Mammary epithelial cell (primary cell): Measurements from ENCODE around the gene PDE1C.

Experiments
- EZH2 ChIP-seq: IDR thresholded peaks from 2 replicates; pipeline ENCODE4 v1.6.1; 2012; ENCODE audit warnings: low read length, inconsistent platforms, borderline replicate concordance
- TF ChIP-seq, protein P1 (sequence below), 2 donors: IDR thresholded peaks in 1 of 2; conservative IDR thresholded peaks in 1 of 2; 2 replicates each; pipeline ENCODE4 v1.5.1; 2011 to 2012; ENCODE audit warnings: inconsistent platforms in 2 of 2, low read length in 2 of 2, mild to moderate bottlenecking in 2 of 2, control low read depth in 1 of 2, low read depth in 1 of 2; ENCODE audit not compliant: insufficient read depth in 1 of 2; ENCODE audit errors: extremely low read depth in 1 of 2

DNA sequence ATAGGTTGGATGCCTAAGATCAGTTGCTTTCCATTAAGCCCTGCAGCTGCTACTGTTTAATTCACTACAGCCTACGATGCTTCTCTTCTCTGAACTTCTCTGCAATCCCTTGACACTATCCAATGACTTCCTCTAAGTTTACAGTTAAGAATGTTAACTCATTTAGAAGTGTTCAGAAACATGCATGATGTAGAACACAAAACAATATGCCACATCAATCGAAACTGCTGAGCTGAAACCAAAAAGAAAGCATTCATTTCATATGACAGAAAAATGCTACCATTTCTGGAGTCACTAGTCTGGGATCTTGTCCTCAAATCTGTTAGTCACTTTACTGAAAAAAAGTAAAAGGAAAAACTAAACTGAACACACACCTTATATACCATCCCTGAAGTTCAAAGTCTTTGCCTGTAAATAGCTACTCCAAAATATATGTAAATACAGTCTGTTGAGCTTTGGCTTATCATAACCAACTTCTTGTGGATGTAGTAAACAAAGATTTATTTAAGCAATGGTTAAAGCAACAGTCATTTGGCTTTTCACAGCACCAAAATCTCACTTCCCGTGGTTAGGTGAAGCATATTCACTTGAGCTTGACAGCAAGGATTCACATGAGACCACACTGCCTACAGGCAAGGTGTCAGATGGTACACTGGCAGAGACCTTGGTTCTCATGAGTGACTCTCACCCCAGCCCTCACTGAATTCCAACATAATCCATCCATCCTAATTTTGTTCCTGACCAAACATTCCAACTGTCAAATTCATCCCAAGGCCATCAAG, 196.2 kb downstream of the PDE1C start:
- TF ChIP-seq, protein P1, sequence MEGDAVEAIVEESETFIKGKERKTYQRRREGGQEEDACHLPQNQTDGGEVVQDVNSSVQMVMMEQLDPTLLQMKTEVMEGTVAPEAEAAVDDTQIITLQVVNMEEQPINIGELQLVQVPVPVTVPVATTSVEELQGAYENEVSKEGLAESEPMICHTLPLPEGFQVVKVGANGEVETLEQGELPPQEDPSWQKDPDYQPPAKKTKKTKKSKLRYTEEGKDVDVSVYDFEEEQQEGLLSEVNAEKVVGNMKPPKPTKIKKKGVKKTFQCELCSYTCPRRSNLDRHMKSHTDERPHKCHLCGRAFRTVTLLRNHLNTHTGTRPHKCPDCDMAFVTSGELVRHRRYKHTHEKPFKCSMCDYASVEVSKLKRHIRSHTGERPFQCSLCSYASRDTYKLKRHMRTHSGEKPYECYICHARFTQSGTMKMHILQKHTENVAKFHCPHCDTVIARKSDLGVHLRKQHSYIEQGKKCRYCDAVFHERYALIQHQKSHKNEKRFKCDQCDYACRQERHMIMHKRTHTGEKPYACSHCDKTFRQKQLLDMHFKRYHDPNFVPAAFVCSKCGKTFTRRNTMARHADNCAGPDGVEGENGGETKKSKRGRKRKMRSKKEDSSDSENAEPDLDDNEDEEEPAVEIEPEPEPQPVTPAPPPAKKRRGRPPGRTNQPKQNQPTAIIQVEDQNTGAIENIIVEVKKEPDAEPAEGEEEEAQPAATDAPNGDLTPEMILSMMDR (conservative IDR thresholded peaks at IDR 0.05 in 1 of 2, IDR thresholded peaks at IDR 0.05 in 1 of 2; ENCODE audit: extremely low read depth in 1 of 2, insufficient read depth in 1 of 2, low read depth in 1 of 2, low read length in 2 of 2) = no peak
- TF ChIP-seq EZH2 = no peak
